Ishikawa (cell line): ENCODE data around the gene ARID1B.

ENCODE experiments used
- CEBPB ChIP-seq: IDR thresholded peaks from 2 replicates; pipeline ENCODE4 v1.6.1; 2012
- CREB1 ChIP-seq: IDR thresholded peaks from 2 replicates; pipeline ENCODE4 v1.6.1; 2012; ENCODE audit warnings: low read depth
- EGR1 ChIP-seq: IDR thresholded peaks from 2 replicates; pipeline ENCODE4 v1.6.1; 2012
- EP300 ChIP-seq: IDR thresholded peaks from 2 replicates; pipeline ENCODE4 v1.6.1; 2012; ENCODE audit warnings: borderline replicate concordance
- FOXM1 ChIP-seq: IDR thresholded peaks from 2 replicates; pipeline ENCODE4 v1.6.1; 2012; ENCODE audit warnings: low read depth, borderline replicate concordance
- MAX ChIP-seq: IDR thresholded peaks from 2 replicates; pipeline ENCODE4 v1.6.1; 2012
- NFIC ChIP-seq: IDR thresholded peaks from 2 replicates; pipeline ENCODE4 v1.6.1; 2012
- RAD21 ChIP-seq: IDR thresholded peaks from 2 replicates; pipeline ENCODE4 v1.6.1; 2012; ENCODE audit warnings: low read depth
- REST ChIP-seq: IDR thresholded peaks from 2 replicates; pipeline ENCODE4 v1.6.1; 2012; ENCODE audit warnings: low read depth, mild to moderate bottlenecking
- TAF1 ChIP-seq: IDR thresholded peaks from 2 replicates; pipeline ENCODE4 v1.6.1; 2012; ENCODE audit warnings: low read depth, mild to moderate bottlenecking
- TCF12 ChIP-seq: IDR thresholded peaks from 2 replicates; pipeline ENCODE4 v1.6.1; 2012; ENCODE audit warnings: low read depth
- TEAD4 ChIP-seq: IDR thresholded peaks from 2 replicates; pipeline ENCODE4 v1.6.1; 2012
- USF1 ChIP-seq: IDR thresholded peaks from 2 replicates; pipeline ENCODE4 v1.6.1; 2012
- YY1 ChIP-seq: IDR thresholded peaks from 2 replicates; pipeline ENCODE4 v1.6.1; 2012; ENCODE audit warnings: low read depth
- ZBTB7A ChIP-seq: IDR thresholded peaks from 2 replicates; pipeline ENCODE4 v1.6.1; 2012; ENCODE audit warnings: low read depth

The ARID1B gene

DNA sequence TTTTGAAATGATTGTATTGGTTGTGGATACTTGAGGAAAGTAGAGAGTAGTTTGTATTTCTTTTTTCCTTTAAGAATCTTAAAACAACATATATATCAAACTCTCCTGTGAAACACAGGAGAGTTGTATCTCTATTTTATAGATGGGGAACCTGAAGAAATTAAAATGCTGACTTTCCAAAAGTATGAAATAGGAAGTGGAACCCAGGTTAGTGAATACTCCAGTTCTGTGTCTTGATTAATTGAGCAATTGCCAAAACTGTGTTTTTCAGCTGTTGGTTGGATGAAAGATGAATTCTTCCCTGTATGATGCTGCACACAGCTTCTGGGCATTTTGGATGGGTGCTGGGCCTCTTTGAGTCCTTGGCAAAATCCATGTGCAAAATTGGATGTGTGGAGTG, 86.3 kb downstream of the ARID1B start:
- TF ChIP-seq RAD21 (no peak), EP300 (no peak), TEAD4 (no peak)

DNA sequence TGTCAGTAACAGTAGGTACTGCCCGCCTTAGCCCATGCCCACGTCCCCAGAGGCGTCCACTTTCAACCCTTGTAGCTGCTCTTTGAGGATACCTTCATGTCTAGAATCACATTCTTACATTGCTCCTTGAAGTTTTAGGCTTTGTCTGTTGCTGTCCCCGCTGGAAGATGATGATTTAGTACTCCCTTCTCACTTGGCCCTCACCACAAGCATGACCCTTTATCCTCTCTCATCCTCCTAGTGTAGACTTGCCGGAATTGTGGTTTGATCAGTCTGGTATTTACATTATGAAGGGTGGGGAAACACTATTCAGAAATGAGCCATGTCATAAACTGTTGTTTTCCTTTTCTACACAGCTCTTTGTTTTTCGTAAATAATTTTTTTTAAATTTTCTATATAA, 87.4 kb downstream of the ARID1B start:
- TF ChIP-seq TAF1 (no peak), EP300 (no peak), MAX (no peak), FOXM1 (no peak), NFIC (no peak)

DNA sequence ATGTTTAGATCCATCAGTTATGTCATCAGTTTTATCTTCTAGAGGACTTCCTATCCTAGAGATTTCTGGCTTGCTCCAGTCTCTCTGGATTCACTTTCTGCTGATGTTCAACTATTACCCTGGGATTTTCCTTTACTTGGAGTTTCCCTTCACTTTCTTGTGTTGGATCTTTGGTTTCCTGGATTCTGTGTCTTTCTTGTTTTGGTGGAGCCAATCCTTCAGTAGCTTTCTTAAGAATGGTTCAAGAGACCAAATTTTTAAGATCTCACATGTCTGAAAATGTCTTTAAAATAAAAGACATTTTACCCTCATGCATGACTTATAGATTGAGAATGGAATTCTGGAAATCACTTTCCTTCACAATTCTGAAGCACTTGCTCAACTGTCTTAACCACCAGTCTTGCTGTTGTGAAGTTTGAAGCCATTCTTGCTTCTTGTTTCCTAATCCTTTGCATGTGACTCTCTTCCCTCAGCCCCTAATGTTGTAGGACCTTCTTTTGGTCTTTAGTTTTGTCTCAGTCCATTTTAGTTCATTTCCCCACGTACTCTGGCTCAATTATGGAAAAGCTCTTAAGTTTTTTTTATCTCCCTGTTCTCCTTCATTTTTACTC, 87.9 kb downstream of the ARID1B start:
- TF ChIP-seq YY1 (no peak), NFIC (no peak), CREB1 (no peak), EP300 (no peak), MAX (no peak), TAF1 (no peak), TEAD4 (no peak)

GRCh38 chr6:156866220-156867015, 89.2 kb downstream of the ARID1B start:
- TF ChIP-seq MAX (no peak), CREB1 (no peak), EP300 (no peak), CEBPB (no peak), NFIC (no peak), TCF12 (no peak), EGR1 (no peak), USF1 (no peak), REST (no peak), TEAD4 (no peak), RAD21 (no peak), FOXM1 (no peak), YY1 (no peak), TAF1 (no peak), ZBTB7A (no peak)

- TF ChIP-seq NFIC (no peak), YY1 (no peak), RAD21 (no peak)
Measured at GRCh38 chr6:156867121-156867520, 89.9 kb downstream of the ARID1B start.

- TF ChIP-seq CREB1 (no peak), ZBTB7A (no peak), USF1 (no peak)
Measured at GRCh38 chr6:156868385-156868784, 91.2 kb downstream of the ARID1B start.

GRCh38 chr6:156869980-156870398, 92.8 kb downstream of the ARID1B start:
- TF ChIP-seq TAF1, result no peak
- no peak for TF ChIP-seq EGR1
- no peak for TF ChIP-seq CEBPB
- TF ChIP-seq CREB1, result no peak

GRCh38 chr6:156870924-156871539, 93.9 kb downstream of the ARID1B start:
- no peak for TF ChIP-seq NFIC
- no peak for TF ChIP-seq CREB1
- no peak for TF ChIP-seq REST
- TF ChIP-seq EGR1, result no peak
- no peak for TF ChIP-seq TCF12
- no peak for TF ChIP-seq TAF1
- no peak for TF ChIP-seq USF1
- no peak for TF ChIP-seq YY1
- TF ChIP-seq ZBTB7A, result no peak
- no peak for TF ChIP-seq MAX
- no peak for TF ChIP-seq CEBPB
- TF ChIP-seq EP300, result no peak
- no peak for TF ChIP-seq TEAD4
- no peak for TF ChIP-seq RAD21
- no peak for TF ChIP-seq FOXM1
